Liver (tissue), 9 donors: ENCODE measurements around the gene CD81. TPM values are rescaled to one million over a fixed set of nuclear protein-coding genes. Genes with fewer than 3 reads are reported as not detected.

Experiments used
- DNase-seq: peaks from one replicate; pipeline ENCODE4 v3.0.0-alpha.2; 2017; ENCODE audit warnings: low spot score
- H3K27ac ChIP-seq, 2 donors: one replicate each; pipeline ENCODE4 v1.7.0; 2013; ENCODE audit warnings: inconsistent platforms in 2 of 2, low read length in 2 of 2, control low read depth in 1 of 2, low read depth in 1 of 2, mild to moderate bottlenecking in 1 of 2
- H3K27me3 ChIP-seq, 4 donors: one replicate each; pipeline versions ENCODE4 v1.6.1 to v1.7.0; 2013; ENCODE audit warnings: low read length in 3 of 4, inconsistent platforms in 1 of 4, mild to moderate bottlenecking in 1 of 4, moderate library complexity in 1 of 4; ENCODE audit not compliant: control insufficient read depth in 4 of 4, insufficient read depth in 4 of 4
- H3K36me3 ChIP-seq, 4 donors: one replicate each; pipeline versions ENCODE4 v1.6.1 to v1.7.0; 2013; ENCODE audit warnings: low read length in 3 of 4, mild to moderate bottlenecking in 3 of 4, low read depth in 1 of 4, moderate library complexity in 1 of 4; ENCODE audit not compliant: control insufficient read depth in 4 of 4, insufficient read depth in 3 of 4
- H3K4me1 ChIP-seq, 4 donors: one replicate each; pipeline versions ENCODE4 v1.6.1 to v1.7.0; 2013; ENCODE audit warnings: low read length in 3 of 4, mild to moderate bottlenecking in 3 of 4, moderate library complexity in 1 of 4; ENCODE audit not compliant: control insufficient read depth in 4 of 4, insufficient read depth in 4 of 4
- H3K4me3 ChIP-seq, 3 donors: one replicate each; pipeline versions ENCODE4 v1.6.1 to v1.7.0; 2013; ENCODE audit warnings: low read length in 3 of 3, control low read depth in 1 of 3, low read depth in 1 of 3, mild to moderate bottlenecking in 1 of 3
- H3K9ac ChIP-seq, 2 donors: one replicate each; pipeline ENCODE4 v1.7.0; 2013; ENCODE audit warnings: low read length in 2 of 2, mild to moderate bottlenecking in 2 of 2, moderate library complexity in 2 of 2, control low read depth in 1 of 2, low read depth in 1 of 2
- H3K9me3 ChIP-seq, 4 donors: one replicate each; pipeline versions ENCODE4 v1.6.1 to v1.7.0; 2013; ENCODE audit warnings: low read length in 3 of 4; ENCODE audit not compliant: control insufficient read depth in 4 of 4
- ATF3 ChIP-seq: IDR thresholded peaks from 2 replicates; pipeline ENCODE4 v1.6.1; 2016; ENCODE audit warnings: antibody characterized with exemption
- CTCF ChIP-seq: fragments of 150-350 bp; IDR thresholded peaks from 2 replicates; pipeline ENCODE4 v1.5.1; 2017; ENCODE audit warnings: improper control_type of control experiment, low read depth, low read length; ENCODE audit not compliant: missing input control
- EGR1 ChIP-seq, 2 donors: IDR thresholded peaks; 2 replicates each; pipeline ENCODE4 v1.6.1; 2016 to 2018; ENCODE audit warnings: antibody characterized with exemption in 2 of 2, low read depth in 2 of 2
- FOXA1 ChIP-seq: IDR thresholded peaks from 2 replicates; pipeline ENCODE4 v1.6.1; 2016; ENCODE audit warnings: antibody characterized with exemption
- FOXA2 ChIP-seq: IDR thresholded peaks from 2 replicates; pipeline ENCODE4 v1.6.1; 2016; ENCODE audit warnings: antibody characterized with exemption
- GABPA ChIP-seq, 2 donors: IDR thresholded peaks in 1 of 2; conservative IDR thresholded peaks in 1 of 2; 2 replicates each; pipeline ENCODE4 v1.6.1; 2016; ENCODE audit warnings: antibody characterized with exemption in 2 of 2, mild to moderate bottlenecking in 1 of 2, moderate library complexity in 1 of 2
- HNF4A ChIP-seq, 2 donors: conservative IDR thresholded peaks; 2 replicates each; pipeline ENCODE4 v1.6.1; 2016; ENCODE audit warnings: antibody characterized with exemption in 2 of 2, mild to moderate bottlenecking in 2 of 2
- HNF4G ChIP-seq: IDR thresholded peaks from 2 replicates; pipeline ENCODE4 v1.6.1; 2016; ENCODE audit warnings: antibody characterized with exemption
- JUND ChIP-seq, 2 donors: IDR thresholded peaks; 2 replicates each; pipeline ENCODE4 v1.6.1; 2016; ENCODE audit warnings: antibody characterized with exemption in 2 of 2
- MAX ChIP-seq: IDR thresholded peaks from 2 replicates; pipeline ENCODE4 v1.6.1; 2016; ENCODE audit warnings: antibody characterized with exemption
- NR2F2 ChIP-seq: IDR thresholded peaks from 2 replicates; pipeline ENCODE4 v1.6.1; 2016; ENCODE audit warnings: antibody characterized with exemption
- RAD21 ChIP-seq, 2 donors: IDR thresholded peaks; 2 replicates each; pipeline ENCODE4 v1.6.1; 2016; ENCODE audit warnings: antibody characterized with exemption in 2 of 2, mild to moderate bottlenecking in 2 of 2
- REST ChIP-seq: IDR thresholded peaks from 2 replicates; pipeline ENCODE4 v1.6.1; 2016; ENCODE audit warnings: antibody characterized with exemption, mild to moderate bottlenecking
- RXRA ChIP-seq, 2 donors: IDR thresholded peaks; 2 replicates each; pipeline ENCODE4 v1.6.1; 2017 to 2018; ENCODE audit warnings: antibody characterized with exemption in 2 of 2, mild to moderate bottlenecking in 1 of 2
- SP1 ChIP-seq: IDR thresholded peaks from 2 replicates; pipeline ENCODE4 v1.6.1; 2018; ENCODE audit warnings: antibody characterized with exemption, mild to moderate bottlenecking
- TAF1 ChIP-seq: conservative IDR thresholded peaks from 2 replicates; pipeline ENCODE4 v1.6.1; 2016; ENCODE audit warnings: antibody characterized with exemption, mild to moderate bottlenecking
- YY1 ChIP-seq: IDR thresholded peaks from 2 replicates; pipeline ENCODE4 v1.6.1; 2016; ENCODE audit warnings: antibody characterized with exemption, mild to moderate bottlenecking
- ZBTB33 ChIP-seq: IDR thresholded peaks from 2 replicates; pipeline ENCODE4 v1.6.1; 2016; ENCODE audit warnings: antibody characterized with exemption
- WGBS: extraction: QIAGEN DNeasy Blood & Tissue Kit; methylation state at CpG from one replicate; pipeline ENCODE4 v1.1.7; 2013; 5-methylcytosine and 5-hydroxymethylcytosine counted together
- polyA plus RNA-seq, 2 donors: library from polyadenylated mRNA; stranded (reverse) in 1 of 2; unstranded in 1 of 2; fragments of 200-250 nt in 1 of 2; fragments of >200 nt in 1 of 2; fragmentation: Nextera tagmentation in 1 of 2; extraction: Ambion mirVana in 1 of 2; gene quantifications; one replicate each; pipeline versions ENCODE4 v1.2.1 to v1.2.3, GENCODE V29; 2013 to 2015
- total RNA-seq, 2 donors: library from RNA; depleted of rRNA; stranded (reverse); fragments of >200 nt; gene quantifications; one replicate each; pipeline ENCODE4 v1.2.3, GENCODE V29; 2014
- donor health status: healthy.
- donor health status: healthy.
- donor health status: healthy.
- donor health status: healthy.
- donor health status: healthy.

The CD81 gene
- total RNA-seq (100 to 1,000 TPM in 1 of 2 donors, 10 to 100 TPM in 1; 76.9 to 190 TPM), polyA plus RNA-seq (100 to 1,000 TPM; 139 to 712 TPM)

GRCh38 chr11:2376751-2377451, at the start of gene CD81:
Gene CD81 (plus strand): TSS chr11:2377310. CDS start chr11:2377550, 240 bp downstream.
- whole genome bisulfite sequencing: 5% methylated on average over 65 of the region's 65 CpGs
- H3K9me3 ChIP-seq: no peaks in the 10 kb centered on the region
- H3K27ac ChIP-seq: peak within 1 kb of the TSS; percentile 91 to 93
- peak within 1 kb of the TSS; percentile 85 to 98 (median 93) for H3K4me3 ChIP-seq
- no peak for TF ChIP-seq YY1
- no peak for TF ChIP-seq HNF4A (conservative IDR thresholded peaks at IDR 0.05)
- no peak for TF ChIP-seq RAD21 (IDR thresholded peaks at IDR 0.05)
- no peak for TF ChIP-seq GABPA (IDR thresholded peaks at IDR 0.05 in 1 of 2, conservative IDR thresholded peaks at IDR 0.05 in 1 of 2)
- no peak for TF ChIP-seq EGR1 (IDR thresholded peaks at IDR 0.05; ENCODE audit: low read depth in 2 of 2)
- no peak for TF ChIP-seq SP1
- no peak for TF ChIP-seq NR2F2
- no peak for TF ChIP-seq HNF4G
- TF ChIP-seq FOXA1: no peak
- no peak for TF ChIP-seq REST
- no peak for TF ChIP-seq MAX
- no peak for TF ChIP-seq CTCF
- TF ChIP-seq ZBTB33: no peak
- TF ChIP-seq ATF3: no peak
- no peak for TF ChIP-seq TAF1
- no peak for TF ChIP-seq RXRA (IDR thresholded peaks at IDR 0.05)
- no peak for TF ChIP-seq FOXA2
- no peak for TF ChIP-seq JUND (IDR thresholded peaks at IDR 0.05)
- peak; percentile 66 for DNase-seq
- H3K27me3 ChIP-seq: no peaks in the 10 kb centered on the region
- peak within 1 kb of the TSS; percentile 85 to 95 for H3K9ac ChIP-seq
- H3K36me3 ChIP-seq: no peaks in the 10 kb centered on the region
- peaks cover 32 to 56% (median 46%) of the 10 kb centered on the region in 4 donors for H3K4me1 ChIP-seq
